22Rv1 (cell line): ENCODE data around the gene HMHB1.

Experiments
- CTCF ChIP-seq: fragments of 450-650 bp; IDR thresholded peaks from 2 replicates; pipeline ENCODE4 v1.5.1; 2017; ENCODE audit warnings: mild to moderate bottlenecking
- ZFX ChIP-seq: fragments of 450-650 bp; IDR thresholded peaks from 2 replicates; pipeline ENCODE4 v1.6.1; 2017; ENCODE audit warnings: antibody characterized with exemption, borderline replicate concordance

GRCh38 chr5:143862271-143862670, 50.3 kb downstream of the HMHB1 start:
- TF ChIP-seq CTCF (no peak), ZFX (no peak)
